Measurements from ENCODE around the gene MGAT1.
"Not testable (repeated sequence)": the region's sequence is repeated elsewhere in the genome, so short reads cannot be mapped to it uniquely, and the experiment has no call there.

Gene MGAT1

DNA sequence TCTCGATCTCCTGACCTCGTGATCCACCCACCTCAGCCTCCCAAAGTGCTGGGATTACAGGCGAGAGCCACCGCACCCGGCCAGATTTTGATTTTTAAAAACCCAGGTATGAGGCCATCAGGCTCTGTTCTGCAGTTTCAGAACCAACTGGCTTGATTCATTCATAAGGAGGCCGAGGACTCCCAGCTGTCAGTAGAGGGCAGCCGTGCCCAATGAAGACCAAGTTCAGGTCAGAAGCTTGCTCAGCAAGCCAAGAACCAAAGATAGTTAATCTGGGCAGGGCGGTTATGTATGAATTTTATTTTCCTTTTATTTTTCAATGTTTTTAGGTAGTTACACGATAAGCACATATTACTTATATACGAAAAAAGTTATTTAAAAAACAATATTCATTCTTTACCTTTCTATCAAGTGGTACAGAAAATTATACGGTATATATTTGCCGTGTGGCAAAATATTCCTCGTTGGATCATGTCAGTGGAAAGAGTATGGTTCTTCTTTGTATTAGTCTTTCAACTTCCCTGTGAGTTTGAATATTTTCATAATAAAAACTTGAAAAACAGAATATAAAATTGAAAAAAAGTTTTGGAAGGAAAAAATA, 18.0 kb downstream of the MGAT1 start:
- DNase-seq = peak; percentile 11 to 54 (median 49)

DNA sequence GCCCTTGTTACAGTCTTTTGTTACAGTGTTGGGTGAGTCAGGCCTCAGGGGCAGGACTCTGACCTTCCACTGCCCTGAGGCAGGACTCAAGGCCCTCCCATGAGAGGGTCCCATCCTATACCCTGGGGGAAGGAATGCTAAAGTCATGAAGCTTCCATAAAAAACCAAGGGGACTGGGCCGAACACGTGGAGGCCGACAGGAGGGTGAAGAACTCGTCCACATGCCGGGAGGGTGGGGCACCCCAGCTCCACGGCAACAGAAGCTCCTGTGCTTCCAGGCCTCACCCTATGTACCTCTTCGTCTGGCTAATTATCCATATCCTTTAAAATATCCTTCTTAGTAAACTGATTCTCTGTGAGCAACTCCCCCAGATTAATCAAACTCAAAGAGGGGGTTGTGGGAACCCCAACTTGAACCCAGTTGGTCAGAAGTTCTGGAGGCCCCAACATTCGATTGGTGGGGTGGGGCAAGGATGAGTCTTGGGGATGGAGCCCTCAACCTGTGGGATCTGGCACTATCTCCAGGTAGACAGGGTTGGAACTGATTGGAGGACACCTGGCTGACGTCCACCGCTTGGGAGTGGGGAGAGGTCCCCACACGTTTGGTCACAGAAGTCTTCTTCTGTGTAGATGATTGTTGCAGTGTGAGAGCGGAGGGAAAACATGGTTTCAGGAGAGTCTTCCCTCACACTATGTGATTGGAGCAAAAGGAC, 19.1 kb downstream of the MGAT1 start:
- no peak for DNase-seq

DNA sequence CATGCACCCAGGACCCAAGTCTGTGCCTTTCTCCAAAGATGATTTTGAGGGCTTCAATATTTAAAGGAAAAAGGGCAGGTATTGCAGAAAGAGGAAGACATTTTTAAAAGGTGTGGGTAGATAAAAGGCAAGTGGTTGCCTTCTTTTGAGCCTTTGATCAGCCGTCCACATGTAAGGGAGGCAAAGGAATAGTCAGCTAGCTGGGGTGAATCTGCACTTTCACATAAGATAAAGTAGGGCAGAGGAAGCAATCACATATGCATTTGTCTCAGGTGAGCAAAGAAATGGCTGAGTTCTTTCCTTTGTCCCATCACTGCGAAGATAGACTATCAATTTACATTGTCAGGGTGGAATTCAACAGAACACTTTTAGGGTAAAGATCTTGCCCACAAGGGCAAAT, 19.9 kb downstream of the MGAT1 start:
- DNase-seq = no peak

DNA sequence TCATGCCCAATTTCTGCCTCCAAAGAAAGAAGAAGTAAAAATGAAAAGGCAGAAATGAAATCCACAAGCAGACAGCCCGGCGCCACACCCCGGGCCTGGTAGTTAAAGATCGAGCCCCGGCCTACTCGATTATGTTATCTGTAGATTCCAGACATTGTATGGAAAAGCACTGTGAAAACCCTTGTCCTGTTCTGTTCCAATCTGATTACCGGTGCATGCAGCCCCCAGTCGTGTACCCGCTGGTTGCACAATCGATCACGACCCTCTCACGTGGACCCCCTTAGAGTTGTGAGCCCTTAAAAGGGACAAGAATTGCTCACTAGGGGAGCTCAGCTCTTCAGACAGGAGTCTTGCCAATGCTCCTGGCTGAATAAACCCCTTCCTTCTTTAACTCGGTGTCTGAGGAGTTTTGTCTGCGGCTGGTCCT, 20.7 kb downstream of the MGAT1 start:
- DNase-seq = not testable (repeated sequence)

DNA sequence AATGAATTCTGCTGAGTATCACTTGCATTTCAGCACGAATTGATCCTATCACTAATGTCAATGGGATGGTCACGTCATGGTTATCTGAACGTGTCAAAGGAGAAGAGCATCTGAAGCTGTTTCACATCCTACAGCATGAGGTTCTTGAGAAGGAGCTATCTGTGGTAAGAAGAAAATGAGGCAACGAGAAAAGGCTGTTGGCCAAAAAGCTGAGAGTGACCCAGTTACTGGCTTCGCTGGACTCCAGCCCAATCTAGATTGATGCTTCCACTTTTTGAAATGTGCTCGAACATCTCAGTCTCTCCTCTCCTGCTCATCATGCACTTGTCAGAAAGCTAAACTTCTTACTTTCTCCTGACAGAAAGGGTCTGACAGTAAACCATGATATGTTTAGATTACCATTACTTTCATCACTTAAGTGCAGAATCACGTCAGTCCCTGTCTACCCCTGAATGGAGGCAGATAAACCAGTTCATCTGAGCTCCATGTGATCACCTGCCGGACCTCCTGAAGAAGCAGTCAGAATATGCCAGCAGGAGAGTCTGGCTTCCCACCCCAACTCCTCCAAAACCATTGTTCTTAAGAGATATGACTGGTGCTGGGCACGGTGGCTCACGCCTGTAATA, 22.5 kb downstream of the MGAT1 start:
- DNase-seq = no peak

DNA sequence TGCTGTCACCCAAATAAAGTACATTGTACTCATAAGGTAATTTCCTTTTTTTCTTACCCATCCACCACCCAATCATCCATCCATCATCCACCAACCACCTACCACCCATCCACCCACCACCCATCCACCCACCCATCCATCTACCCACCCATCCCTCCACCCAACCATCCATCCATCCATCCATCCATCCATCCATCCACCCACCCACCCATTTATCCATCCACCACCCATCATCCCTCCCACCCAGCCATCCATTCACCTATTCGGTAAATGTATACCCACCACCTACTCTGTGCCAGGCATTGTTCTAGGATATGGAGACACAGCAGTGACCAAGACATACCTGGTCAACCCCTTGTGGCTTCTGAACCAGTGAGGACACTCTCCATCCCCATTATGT, 25.1 kb downstream of the MGAT1 start:
- no peak for DNase-seq

DNA sequence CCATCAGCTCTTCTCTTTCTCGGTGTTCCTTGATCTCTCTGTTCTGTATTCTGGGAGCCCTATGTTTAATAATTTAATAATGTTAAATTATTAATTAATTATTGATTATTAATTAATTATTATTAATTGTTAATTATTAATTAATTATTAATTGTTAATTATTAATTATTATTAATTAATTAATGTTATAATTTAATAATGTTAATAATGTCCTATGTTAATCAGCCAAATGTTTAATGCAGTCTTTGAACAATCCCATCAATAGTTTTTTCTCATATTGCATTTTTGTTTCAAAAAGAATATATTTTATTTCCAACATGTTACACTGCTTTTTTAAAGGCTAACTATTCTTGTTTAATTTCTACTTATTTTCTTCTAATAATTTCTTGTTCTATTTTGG, 26.2 kb downstream of the MGAT1 start:
- DNase-seq = no peak

DNA sequence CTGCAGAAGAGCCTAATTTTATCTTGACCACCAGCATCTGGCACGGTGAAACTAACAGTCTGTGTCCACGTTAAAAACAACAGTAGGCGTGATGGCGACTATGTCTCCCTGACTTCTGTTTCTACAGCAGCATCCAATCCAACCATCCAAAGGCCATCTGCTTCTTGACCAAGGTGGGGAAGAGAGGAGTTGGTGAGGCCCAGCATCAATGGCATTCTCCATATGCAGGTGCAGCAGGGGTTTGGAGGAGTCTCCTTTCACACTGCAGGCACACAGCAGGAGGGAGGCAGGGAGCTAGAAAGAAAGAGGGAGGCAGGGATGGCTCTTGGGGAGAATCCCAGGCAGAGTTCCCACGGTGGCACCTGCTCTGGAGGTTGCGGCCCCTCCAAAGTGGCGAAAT, 27.0 kb downstream of the MGAT1 start:
- DNase-seq = no peak

DNA sequence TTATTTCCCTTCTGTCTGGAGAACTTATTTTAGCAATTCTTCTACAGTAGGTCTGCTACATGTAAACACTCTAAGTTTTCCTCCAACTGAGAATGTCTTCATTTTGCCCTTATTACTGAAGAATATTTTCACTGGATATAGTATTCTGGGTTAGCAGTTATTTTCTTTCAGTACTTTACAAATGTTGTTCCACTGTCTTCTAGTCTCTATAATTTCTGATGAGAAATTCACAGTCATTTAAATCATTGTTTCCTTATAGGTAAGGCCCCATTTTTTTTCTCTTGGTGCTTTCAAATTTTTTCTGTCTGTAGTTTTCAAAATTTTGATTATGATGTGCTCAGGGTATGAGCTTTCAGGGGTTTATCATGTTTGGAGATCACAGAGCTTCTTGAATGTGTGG, 30.8 kb downstream of the MGAT1 start:
- no peak for DNase-seq

DNA sequence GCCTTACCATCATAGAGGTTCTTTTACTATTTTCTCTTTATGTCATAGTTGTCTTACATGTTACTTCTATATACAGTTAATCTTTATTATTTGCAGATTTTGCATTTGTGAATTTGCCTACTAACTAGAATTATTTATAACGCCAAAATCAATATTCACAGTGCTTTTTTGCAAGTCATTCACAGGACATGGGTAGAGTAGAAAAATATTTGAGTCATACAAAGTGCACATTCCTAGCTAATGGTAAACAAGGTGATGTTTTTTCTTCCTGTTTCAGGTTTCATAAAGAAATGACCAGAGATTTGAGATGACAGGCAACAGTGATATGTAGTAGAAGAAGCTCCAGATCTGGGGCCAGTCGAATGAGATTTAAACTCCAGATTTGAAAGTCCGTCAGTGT, 32.8 kb downstream of the MGAT1 start:
- no peak for DNase-seq

DNA sequence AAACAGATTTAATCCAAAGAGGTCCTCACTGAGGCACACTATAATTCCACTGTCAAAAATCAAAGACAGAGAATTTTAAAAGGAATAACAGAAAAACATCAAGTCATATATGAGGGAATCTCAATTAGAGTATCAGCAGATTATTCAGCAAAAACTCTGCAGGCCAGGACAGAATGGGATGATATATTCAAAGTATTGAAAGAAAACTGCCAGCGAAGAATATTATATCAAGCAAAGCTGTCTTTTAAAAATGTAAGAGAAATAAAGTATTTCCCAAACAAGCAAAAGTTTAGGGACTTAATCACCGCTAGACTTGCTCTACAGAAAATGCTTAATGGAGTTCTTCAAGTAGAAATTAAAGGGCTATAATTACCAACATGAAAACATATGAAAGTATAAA, 47.0 kb downstream of the MGAT1 start:
- DNase-seq = no peak

DNA sequence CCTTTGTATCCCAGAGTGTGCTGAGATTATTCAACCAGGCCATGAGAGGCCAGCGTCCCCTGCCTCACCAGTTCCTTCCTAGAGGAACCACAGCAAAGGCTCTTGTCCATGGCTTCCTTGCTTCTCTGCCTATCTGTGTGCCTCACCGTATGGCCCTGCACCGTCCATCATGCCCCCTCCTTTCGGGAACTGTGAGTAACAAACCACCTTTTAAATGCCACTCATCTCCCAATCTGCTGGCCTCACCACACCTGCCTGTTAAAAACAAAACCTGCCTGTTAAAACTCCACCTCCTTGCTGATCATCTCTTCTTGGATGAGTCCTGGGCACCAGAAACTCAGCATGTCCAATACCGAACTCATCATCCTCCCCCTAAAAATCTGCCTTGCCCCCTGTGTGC, 58.4 kb downstream of the MGAT1 start:
- DNase-seq = no peak

DNA sequence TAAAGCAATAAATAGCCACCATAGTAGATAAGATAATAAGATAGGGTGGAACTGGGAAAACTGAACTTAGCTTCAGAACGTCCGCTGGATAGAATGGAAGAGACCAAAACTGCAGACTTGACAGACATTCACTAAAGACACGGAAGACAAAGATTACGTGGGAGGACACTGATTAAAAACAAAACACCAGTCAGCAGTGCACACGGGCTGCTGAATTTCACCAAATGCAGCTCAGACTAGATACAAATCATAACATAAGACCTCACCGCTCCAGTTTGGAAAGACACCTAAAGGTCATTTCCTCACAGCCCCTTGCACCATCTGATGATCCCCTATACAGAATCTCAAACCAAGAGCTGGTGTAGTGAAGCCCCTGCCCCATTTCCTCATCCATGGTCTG, 59.9 kb downstream of the MGAT1 start:
- DNase-seq = no peak

DNA sequence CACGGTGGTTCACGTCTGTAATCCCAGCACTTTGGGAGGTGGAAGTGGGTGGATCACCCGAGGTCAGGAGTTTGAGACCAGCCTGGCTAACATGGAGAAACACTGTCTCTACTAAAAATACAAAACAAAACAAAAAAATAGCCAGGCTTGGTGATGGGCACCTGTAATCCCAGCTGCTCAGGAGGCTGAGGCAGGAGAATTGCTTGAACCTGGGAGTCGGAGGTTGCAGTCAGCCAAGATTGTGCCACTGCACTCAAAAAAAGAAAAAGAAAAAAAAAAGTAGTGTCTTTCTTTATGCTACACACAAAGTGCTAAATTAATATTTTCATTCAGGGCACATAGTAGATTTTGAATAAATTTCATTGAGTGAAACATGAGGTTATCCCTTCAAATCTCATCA, 61.7 kb downstream of the MGAT1 start:
- not testable (repeated sequence) for DNase-seq

DNA sequence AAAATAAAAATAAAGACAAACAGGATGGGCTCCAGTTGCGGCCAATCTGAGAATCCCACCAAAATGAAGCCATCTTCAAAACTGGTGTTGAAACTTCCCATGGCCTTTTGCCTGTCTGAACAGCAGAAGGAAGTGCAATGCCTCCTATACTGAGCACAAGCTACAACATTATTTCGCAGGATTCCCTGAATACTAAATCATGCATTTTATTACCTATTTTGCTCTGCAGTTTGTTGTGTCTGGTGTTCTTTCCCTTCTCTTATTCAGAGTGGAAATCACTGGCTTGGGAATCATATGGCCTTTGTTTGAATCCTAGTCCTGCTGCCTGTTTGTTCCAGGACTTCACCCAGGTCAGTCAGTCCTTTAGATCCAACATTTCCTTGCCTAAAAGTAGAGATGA, 62.6 kb downstream of the MGAT1 start, which contains the start of gene OR2Y1:
Gene OR2Y1 (minus strand): TSS at position 101 of the 400 bp plus-strand sequence. CDS start 0 bp downstream, at position 101.
- DNase-seq = no peak

DNA sequence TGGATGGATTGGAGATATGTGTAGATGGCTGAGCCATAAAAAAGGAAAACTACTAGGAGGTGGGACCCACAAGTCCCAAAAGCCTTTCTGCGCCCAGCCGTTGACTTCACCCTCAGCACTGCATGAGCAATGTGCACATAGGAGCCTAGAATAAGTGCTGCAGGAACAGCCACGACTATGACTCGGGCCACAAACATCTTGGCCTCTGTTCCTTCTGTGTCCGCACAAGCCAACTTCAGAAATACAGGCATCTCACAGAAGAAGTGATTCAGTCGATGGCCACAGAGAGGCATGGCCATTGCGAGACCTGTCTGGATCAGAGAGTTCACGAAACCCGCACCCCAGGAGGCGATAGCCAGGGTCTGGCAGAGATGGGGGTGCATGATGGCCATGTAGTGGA, 63.3 kb downstream of the MGAT1 start:
- DNase-seq = no peak

DNA sequence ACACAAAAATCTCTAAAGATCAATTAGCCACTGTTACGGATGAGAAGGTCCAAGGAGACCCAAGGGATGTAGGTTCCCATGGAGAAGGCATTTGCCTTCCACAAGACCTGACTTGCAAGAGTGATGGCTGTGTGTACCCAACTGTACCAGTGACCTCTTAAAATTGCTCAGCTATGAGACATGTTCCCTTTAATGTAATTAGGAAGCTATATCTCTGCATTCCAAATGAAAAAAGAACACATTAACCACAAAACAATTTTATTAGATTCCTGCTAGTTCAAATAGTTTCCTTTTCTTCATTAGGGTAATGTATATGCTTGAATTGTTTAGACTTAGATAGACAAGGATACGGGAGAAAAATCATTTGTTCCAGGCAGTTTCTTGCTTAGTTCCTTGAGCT, 66.1 kb downstream of the MGAT1 start:
- DNase-seq = no peak
